ENCODE measurements around the gene BCAR3. TPM values are rescaled to one million over a fixed set of nuclear protein-coding genes. Genes with fewer than 3 reads are reported as not detected.
A peak's percentile ranks its signal among the peaks of the same experiment; 100 is the strongest.

BCAR3 gene
- total RNA-seq, 2 donors from 2014 or later, result 7.9 to 10.9 TPM

GRCh38 chr1:93613898-93614297, 67.7 kb downstream of the BCAR3 start:
- H3K27ac ChIP-seq, result peak overlapping the region; percentile 48 to 75 (median 68)
- H3K9me3 ChIP-seq, result no peaks in the 10 kb centered on the region
- H3K4me1 ChIP-seq, result peaks cover 38% of the 10 kb centered on the region
- H3K4me3 ChIP-seq, result peak overlapping the region in 1 of 2 donors; percentile 15
- peak; percentile 42 to 66 (median 64) for DNase-seq
- TF ChIP-seq CTCF (IDR thresholded peaks at IDR 0.05), result no peak
- TF ChIP-seq POLR2A (IDR thresholded peaks at IDR 0.05), result peak in 1 of 3 donors; percentile 35
- peak; percentile 59 for ATAC-seq
- no peaks in the 10 kb centered on the region for H3K36me3 ChIP-seq (replicated peaks in 1 of 2; ENCODE audit: insufficient read depth in 1 of 2, low read depth in 2 of 2)
- H3K27me3 ChIP-seq, result no peaks in the 10 kb centered on the region
- intact Hi-C loops (cut with DNase I), result no loop called here
- WGBS, 2 donors, result 5 to 21% methylated on average over 10 to 11 of the region's 11 CpGs

GRCh38 chr1:93612510-93612909, 69.1 kb downstream of the BCAR3 start:
- no peak for TF ChIP-seq POLR2A (IDR thresholded peaks at IDR 0.05)
- TF ChIP-seq CTCF (IDR thresholded peaks at IDR 0.05), result no peak
- no peaks in the 10 kb centered on the region for H3K27me3 ChIP-seq
- no peaks in the 10 kb centered on the region for H3K36me3 ChIP-seq (replicated peaks in 1 of 2; ENCODE audit: insufficient read depth in 1 of 2, low read depth in 2 of 2)
- no peak for ATAC-seq
- DNase-seq, result no peak
- intact Hi-C loops (cut with DNase I), result no loop called here
- WGBS, 2 donors, result 85 to 90% methylated on average over 3 of the region's 3 CpGs
- H3K27ac ChIP-seq, result no peak overlapping the region
- no peak overlapping the region for H3K4me3 ChIP-seq
- H3K9me3 ChIP-seq, result no peaks in the 10 kb centered on the region
- peaks cover 29% of the 10 kb centered on the region for H3K4me1 ChIP-seq

GRCh38 chr1:93611668-93612067, 70.0 kb downstream of the BCAR3 start:
- no peaks in the 10 kb centered on the region for H3K27me3 ChIP-seq
- no peak for ATAC-seq
- no peaks in the 10 kb centered on the region for H3K9me3 ChIP-seq
- H3K36me3 ChIP-seq (replicated peaks in 1 of 2; ENCODE audit: insufficient read depth in 1 of 2, low read depth in 2 of 2), result no peaks in the 10 kb centered on the region
- H3K4me1 ChIP-seq, result peaks cover 20% of the 10 kb centered on the region
- 74 to 82% methylated on average over 5 of the region's 5 CpGs for WGBS, 2 donors
- intact Hi-C loops (cut with DNase I), result no loop called here
- TF ChIP-seq CTCF (IDR thresholded peaks at IDR 0.05) (no peak), POLR2A (IDR thresholded peaks at IDR 0.05) (no peak)
- no peak for DNase-seq
- H3K27ac ChIP-seq, result no peak overlapping the region
- no peak overlapping the region for H3K4me3 ChIP-seq

- Histone ChIP-seq H3K4me1 (peaks cover 18% of the 10 kb centered on the region), H3K9me3 (no peaks in the 10 kb centered on the region), H3K4me3 (no peak overlapping the region), H3K36me3 (replicated peaks in 1 of 2; ENCODE audit: insufficient read depth in 1 of 2, low read depth in 2 of 2) (no peaks in the 10 kb centered on the region), H3K27me3 (no peaks in the 10 kb centered on the region), H3K27ac (no peak overlapping the region)
- WGBS, 2 donors, result 80 to 88% methylated on average over 8 of the region's 8 CpGs
- ATAC-seq (no peak), DNase-seq (no peak)
- intact Hi-C loops (cut with DNase I), result no loop called here
- no peak for TF ChIP-seq POLR2A (IDR thresholded peaks at IDR 0.05)
- no peak for TF ChIP-seq CTCF (IDR thresholded peaks at IDR 0.05)
Measured at GRCh38 chr1:93609536-93609935, 72.1 kb downstream of the BCAR3 start.
